Measurements from ENCODE around the gene TRIM39.
"Not testable (repeated sequence)": the region's sequence is repeated elsewhere in the genome, so short reads cannot be mapped to it uniquely, and the experiment has no call there.

DNA sequence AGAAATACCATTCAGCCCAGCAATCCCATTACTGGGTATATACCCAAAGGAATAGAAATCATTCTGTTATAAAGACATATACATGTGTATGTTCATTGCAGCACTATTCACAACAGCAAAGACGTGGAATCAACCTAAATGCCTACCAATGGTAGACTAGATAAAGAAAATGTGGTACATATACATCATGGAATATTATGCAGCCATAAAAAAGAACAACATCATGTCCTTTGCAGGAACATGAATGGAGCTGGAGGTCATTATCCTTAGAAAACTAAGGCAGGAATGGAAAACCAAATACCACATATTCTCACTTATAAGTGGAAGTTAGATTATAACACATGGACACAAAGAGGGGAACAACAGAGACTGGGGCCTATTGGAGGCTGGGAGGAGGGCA lies 42.6 kb downstream of the TRIM39 start:
- TF ChIP-seq, protein P1, sequence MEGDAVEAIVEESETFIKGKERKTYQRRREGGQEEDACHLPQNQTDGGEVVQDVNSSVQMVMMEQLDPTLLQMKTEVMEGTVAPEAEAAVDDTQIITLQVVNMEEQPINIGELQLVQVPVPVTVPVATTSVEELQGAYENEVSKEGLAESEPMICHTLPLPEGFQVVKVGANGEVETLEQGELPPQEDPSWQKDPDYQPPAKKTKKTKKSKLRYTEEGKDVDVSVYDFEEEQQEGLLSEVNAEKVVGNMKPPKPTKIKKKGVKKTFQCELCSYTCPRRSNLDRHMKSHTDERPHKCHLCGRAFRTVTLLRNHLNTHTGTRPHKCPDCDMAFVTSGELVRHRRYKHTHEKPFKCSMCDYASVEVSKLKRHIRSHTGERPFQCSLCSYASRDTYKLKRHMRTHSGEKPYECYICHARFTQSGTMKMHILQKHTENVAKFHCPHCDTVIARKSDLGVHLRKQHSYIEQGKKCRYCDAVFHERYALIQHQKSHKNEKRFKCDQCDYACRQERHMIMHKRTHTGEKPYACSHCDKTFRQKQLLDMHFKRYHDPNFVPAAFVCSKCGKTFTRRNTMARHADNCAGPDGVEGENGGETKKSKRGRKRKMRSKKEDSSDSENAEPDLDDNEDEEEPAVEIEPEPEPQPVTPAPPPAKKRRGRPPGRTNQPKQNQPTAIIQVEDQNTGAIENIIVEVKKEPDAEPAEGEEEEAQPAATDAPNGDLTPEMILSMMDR (IDR thresholded peaks at IDR 0.05): not testable (repeated sequence)
- TF ChIP-seq POLR2A (IDR thresholded peaks at IDR 0.05): not testable (repeated sequence)

Data from testis (tissue), 2 donors.